H1 (cell line): ENCODE results near the gene AGBL1. TPM values are rescaled to one million over a fixed set of nuclear protein-coding genes. Genes with fewer than 3 reads are reported as not detected.

Experiments used
- RBBP5 ChIP-seq: IDR thresholded peaks from 2 replicates; pipeline ENCODE4 v1.7.1; 2012; ENCODE audit warnings: low read depth, mild to moderate bottlenecking, inconsistent platforms, low read length, moderate library complexity, borderline replicate concordance
- SAP30 ChIP-seq: fragments of 300-600 bp; sonication (generic); IDR thresholded peaks from 2 replicates; pipeline ENCODE4 v1.7.1; 2012; ENCODE audit warnings: low read length, moderate library complexity, mild to moderate bottlenecking, inconsistent platforms; ENCODE audit not compliant: insufficient read depth, insufficient replicate concordance
- SIRT6 ChIP-seq: IDR thresholded peaks from one replicate; pipeline ENCODE4 v1.7.1; 2012; ENCODE audit warnings: low read length, inconsistent platforms
- SUZ12 ChIP-seq: fragments of 200-600 bp; sonication (generic); IDR thresholded peaks from 2 replicates; pipeline ENCODE4 v1.6.1; 2012; ENCODE audit warnings: mild to moderate bottlenecking, inconsistent platforms, low read length, moderate library complexity, mixed read lengths
- polyA plus RNA-seq, 7 experiments: library from polyadenylated mRNA; depleted of rRNA in 3 of 7; stranded (reverse) in 5 of 7; unstranded in 2 of 7; fragments of >200 nt in 5 of 7; fragments of 200-250 nt in 2 of 7; gene quantifications; 1 replicate in 5 of 7; 2 replicates in 1 of 7; 4 replicates in 1 of 7; pipeline versions ENCODE4 v1.2.1 to v1.2.3, GENCODE V29; 2011 to 2013; ENCODE audit warnings: missing spikeins in 2 of 7, mixed read lengths in 2 of 7
- total RNA-seq: library from RNA; stranded (reverse); fragmentation: NEBNext Ultra II Directional; extraction: Animal tissue kit (Norgen Biotek cat#: 25700); gene quantifications from 2 replicates; pipeline ENCODE4 v1.2.1, GENCODE V29; 2021
- TF ChIP-seq, protein P1 (sequence below): fragments of 300-600 bp; sonication (generic); IDR thresholded peaks from 2 replicates; pipeline ENCODE4 v1.7.1; 2012; ENCODE audit warnings: low read length, moderate library complexity, mild to moderate bottlenecking, inconsistent platforms; ENCODE audit not compliant: insufficient replicate concordance

Gene AGBL1
- total and polyA plus RNA-seq, 2 of the 8 experiments (the other 6 are each of a cell fraction or from before 2014, with no cell fraction given) = not detected

GRCh38 chr15:86034904-86035303 lies 44.8 kb upstream of the AGBL1 start (continued):
- TF ChIP-seq SUZ12 (no peak), SIRT6 (no peak), SAP30 (no peak), RBBP5 (no peak)
- TF ChIP-seq, protein P1, sequence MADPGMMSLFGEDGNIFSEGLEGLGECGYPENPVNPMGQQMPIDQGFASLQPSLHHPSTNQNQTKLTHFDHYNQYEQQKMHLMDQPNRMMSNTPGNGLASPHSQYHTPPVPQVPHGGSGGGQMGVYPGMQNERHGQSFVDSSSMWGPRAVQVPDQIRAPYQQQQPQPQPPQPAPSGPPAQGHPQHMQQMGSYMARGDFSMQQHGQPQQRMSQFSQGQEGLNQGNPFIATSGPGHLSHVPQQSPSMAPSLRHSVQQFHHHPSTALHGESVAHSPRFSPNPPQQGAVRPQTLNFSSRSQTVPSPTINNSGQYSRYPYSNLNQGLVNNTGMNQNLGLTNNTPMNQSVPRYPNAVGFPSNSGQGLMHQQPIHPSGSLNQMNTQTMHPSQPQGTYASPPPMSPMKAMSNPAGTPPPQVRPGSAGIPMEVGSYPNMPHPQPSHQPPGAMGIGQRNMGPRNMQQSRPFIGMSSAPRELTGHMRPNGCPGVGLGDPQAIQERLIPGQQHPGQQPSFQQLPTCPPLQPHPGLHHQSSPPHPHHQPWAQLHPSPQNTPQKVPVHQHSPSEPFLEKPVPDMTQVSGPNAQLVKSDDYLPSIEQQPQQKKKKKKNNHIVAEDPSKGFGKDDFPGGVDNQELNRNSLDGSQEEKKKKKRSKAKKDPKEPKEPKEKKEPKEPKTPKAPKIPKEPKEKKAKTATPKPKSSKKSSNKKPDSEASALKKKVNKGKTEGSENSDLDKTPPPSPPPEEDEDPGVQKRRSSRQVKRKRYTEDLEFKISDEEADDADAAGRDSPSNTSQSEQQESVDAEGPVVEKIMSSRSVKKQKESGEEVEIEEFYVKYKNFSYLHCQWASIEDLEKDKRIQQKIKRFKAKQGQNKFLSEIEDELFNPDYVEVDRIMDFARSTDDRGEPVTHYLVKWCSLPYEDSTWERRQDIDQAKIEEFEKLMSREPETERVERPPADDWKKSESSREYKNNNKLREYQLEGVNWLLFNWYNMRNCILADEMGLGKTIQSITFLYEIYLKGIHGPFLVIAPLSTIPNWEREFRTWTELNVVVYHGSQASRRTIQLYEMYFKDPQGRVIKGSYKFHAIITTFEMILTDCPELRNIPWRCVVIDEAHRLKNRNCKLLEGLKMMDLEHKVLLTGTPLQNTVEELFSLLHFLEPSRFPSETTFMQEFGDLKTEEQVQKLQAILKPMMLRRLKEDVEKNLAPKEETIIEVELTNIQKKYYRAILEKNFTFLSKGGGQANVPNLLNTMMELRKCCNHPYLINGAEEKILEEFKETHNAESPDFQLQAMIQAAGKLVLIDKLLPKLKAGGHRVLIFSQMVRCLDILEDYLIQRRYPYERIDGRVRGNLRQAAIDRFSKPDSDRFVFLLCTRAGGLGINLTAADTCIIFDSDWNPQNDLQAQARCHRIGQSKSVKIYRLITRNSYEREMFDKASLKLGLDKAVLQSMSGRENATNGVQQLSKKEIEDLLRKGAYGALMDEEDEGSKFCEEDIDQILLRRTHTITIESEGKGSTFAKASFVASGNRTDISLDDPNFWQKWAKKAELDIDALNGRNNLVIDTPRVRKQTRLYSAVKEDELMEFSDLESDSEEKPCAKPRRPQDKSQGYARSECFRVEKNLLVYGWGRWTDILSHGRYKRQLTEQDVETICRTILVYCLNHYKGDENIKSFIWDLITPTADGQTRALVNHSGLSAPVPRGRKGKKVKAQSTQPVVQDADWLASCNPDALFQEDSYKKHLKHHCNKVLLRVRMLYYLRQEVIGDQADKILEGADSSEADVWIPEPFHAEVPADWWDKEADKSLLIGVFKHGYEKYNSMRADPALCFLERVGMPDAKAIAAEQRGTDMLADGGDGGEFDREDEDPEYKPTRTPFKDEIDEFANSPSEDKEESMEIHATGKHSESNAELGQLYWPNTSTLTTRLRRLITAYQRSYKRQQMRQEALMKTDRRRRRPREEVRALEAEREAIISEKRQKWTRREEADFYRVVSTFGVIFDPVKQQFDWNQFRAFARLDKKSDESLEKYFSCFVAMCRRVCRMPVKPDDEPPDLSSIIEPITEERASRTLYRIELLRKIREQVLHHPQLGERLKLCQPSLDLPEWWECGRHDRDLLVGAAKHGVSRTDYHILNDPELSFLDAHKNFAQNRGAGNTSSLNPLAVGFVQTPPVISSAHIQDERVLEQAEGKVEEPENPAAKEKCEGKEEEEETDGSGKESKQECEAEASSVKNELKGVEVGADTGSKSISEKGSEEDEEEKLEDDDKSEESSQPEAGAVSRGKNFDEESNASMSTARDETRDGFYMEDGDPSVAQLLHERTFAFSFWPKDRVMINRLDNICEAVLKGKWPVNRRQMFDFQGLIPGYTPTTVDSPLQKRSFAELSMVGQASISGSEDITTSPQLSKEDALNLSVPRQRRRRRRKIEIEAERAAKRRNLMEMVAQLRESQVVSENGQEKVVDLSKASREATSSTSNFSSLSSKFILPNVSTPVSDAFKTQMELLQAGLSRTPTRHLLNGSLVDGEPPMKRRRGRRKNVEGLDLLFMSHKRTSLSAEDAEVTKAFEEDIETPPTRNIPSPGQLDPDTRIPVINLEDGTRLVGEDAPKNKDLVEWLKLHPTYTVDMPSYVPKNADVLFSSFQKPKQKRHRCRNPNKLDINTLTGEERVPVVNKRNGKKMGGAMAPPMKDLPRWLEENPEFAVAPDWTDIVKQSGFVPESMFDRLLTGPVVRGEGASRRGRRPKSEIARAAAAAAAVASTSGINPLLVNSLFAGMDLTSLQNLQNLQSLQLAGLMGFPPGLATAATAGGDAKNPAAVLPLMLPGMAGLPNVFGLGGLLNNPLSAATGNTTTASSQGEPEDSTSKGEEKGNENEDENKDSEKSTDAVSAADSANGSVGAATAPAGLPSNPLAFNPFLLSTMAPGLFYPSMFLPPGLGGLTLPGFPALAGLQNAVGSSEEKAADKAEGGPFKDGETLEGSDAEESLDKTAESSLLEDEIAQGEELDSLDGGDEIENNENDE = no peak
